HuH-7 (cell line): ENCODE data around the gene INO80D.
A peak's percentile ranks its signal among the peaks of the same experiment; 100 is the strongest.
"Not testable (repeated sequence)": the region's sequence is repeated elsewhere in the genome, so short reads cannot be mapped to it uniquely, and the experiment has no call there.

Experiments
- DNase-seq: peaks from one replicate; pipeline ENCODE4 v3.0.0; 2011; ENCODE audit warnings: low spot score

INO80D gene

GRCh38 chr2:205976934-205977659, 108.9 kb downstream of the INO80D start:
- not testable (repeated sequence) for DNase-seq

- no peak for DNase-seq
These were observed 109.7 kb downstream of the INO80D start for GRCh38 chr2:205976120-205976814.

- DNase-seq = peak; percentile 97
These were observed 110.7 kb downstream of the INO80D start for GRCh38 chr2:205975082-205975949.

GRCh38 chr2:205972113-205972512, 113.9 kb downstream of the INO80D start:
- DNase-seq = peak; percentile 28

- DNase-seq = no peak
These were observed 115.6 kb downstream of the INO80D start for GRCh38 chr2:205970348-205970747.

- no peak for DNase-seq
These were observed 116.4 kb downstream of the INO80D start for GRCh38 chr2:205969584-205969983.

- no peak for DNase-seq
These were observed 118.4 kb downstream of the INO80D start for GRCh38 chr2:205967391-205968075.

GRCh38 chr2:205965707-205966106, 120.3 kb downstream of the INO80D start:
- no peak for DNase-seq

- DNase-seq = no peak
These were observed 121.7 kb downstream of the INO80D start for GRCh38 chr2:205964111-205964761.

- no peak for DNase-seq
These were observed 126.5 kb downstream of the INO80D start for GRCh38 chr2:205959521-205959920.

- DNase-seq = no peak
These were observed 128.4 kb downstream of the INO80D start for GRCh38 chr2:205957452-205958154.

GRCh38 chr2:205954707-205955106, 131.3 kb downstream of the INO80D start:
- DNase-seq = no peak

GRCh38 chr2:205952282-205952681, 133.7 kb downstream of the INO80D start:
- no peak for DNase-seq

GRCh38 chr2:205948883-205949282, 137.1 kb downstream of the INO80D start:
- DNase-seq = peak; percentile 34

- DNase-seq = no peak
These were observed 137.5 kb downstream of the INO80D start for GRCh38 chr2:205948496-205948837.

- peak; percentile 73 for DNase-seq
These were observed 138.1 kb downstream of the INO80D start for GRCh38 chr2:205947621-205948495.

- no peak for DNase-seq
These were observed 139.7 kb downstream of the INO80D start for GRCh38 chr2:205946226-205946625.
